ENCODE measurements around the gene ZIK1.

The ZIK1 gene

GRCh38 chr19:57613941-57614743 is 30.2 kb downstream of the ZIK1 start, which contains the start of gene ZNF134:
TSS of gene ZNF134 (plus strand) at chr19:57614242. CDS start at chr19:57619469, 5,227 bp downstream.
- DNase-seq: peak; percentile 82

GRCh38 chr19:57615346-57615745 is 31.4 kb downstream of the ZIK1 start:
- DNase-seq: no peak

GRCh38 chr19:57620673-57621348 is 36.9 kb downstream of the ZIK1 start:
- no peak for DNase-seq

- no peak for DNase-seq
Measured at GRCh38 chr19:57623091-57623490, 39.1 kb downstream of the ZIK1 start.

- peak; percentile 80 for DNase-seq
Measured at GRCh38 chr19:57632987-57633831, 49.3 kb downstream of the ZIK1 start, which contains the start of gene ZNF211. TSS of gene ZNF211 (plus strand) at chr19:57633168. CDS start at chr19:57633347, 179 bp downstream.

GRCh38 chr19:57633832-57634131 is 49.8 kb downstream of the ZIK1 start:
- DNase-seq: no peak

GRCh38 chr19:57637379-57637778 is 53.4 kb downstream of the ZIK1 start:
- no peak for DNase-seq

- DNase-seq: no peak
Measured at GRCh38 chr19:57641715-57642234, 57.8 kb downstream of the ZIK1 start.

- no peak for DNase-seq
Measured at GRCh38 chr19:57642396-57643046, 58.6 kb downstream of the ZIK1 start.

Measured in activated CD4-positive, alpha-beta T cell treated with anti-CD3 and anti-CD28 coated beads for 1 hour (primary cell).